HG02870 (cell line): ENCODE results near the gene ASS1.
"Not testable (repeated sequence)": the region's sequence is repeated elsewhere in the genome, so short reads cannot be mapped to it uniquely, and the experiment has no call there.

Experiments
- ATAC-seq: cut with Tn5 transposase; IDR thresholded peaks from one replicate; pipeline ENCODE4 v1.9.1; 2021; ENCODE audit warnings: mild to moderate bottlenecking, moderate library complexity; ENCODE audit not compliant: unreplicated experiment

Gene ASS1

DNA sequence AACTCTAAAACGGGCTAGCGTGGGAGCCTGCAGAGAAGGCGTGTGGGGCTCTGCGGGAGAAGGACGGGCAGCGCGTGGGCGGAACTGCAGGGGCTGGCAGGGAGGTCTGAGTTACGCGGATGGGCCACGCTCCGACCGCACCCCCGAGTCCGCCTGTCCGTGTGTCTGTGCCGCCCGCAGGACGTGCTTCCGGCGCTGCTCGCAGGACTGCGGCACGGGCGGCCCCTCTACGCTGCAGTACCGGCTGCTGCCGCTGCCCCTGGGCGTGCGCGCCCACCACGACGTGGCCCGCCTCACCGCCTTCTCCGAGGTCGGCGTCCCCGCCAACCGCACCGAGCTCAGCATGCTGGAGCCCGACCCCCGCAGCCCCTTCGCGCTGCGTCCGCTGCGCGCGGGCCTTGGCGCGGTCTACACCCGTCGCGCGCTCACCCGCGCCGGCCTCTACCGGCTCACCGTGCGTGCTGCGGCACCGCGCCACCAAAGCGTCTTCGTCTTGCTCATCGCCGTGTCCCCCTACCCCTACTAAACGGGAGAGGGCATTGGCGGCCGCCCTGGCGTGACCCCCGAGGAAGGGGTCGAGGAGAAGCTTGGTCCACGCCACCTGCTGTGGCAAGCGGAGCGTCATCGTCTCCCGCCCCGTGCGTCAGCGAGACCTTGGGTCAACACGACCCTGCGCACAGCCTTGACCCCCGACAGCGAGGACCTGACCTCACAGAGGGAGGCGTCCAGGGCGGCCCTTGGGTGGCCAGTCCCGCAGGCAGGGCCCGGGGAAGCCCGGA, 11.4 kb upstream of the ASS1 start:
- ATAC-seq, result no peak

- ATAC-seq, result no peak
Measured at GRCh38 chr9:130433947-130434262, 10.9 kb upstream of the ASS1 start.

DNA sequence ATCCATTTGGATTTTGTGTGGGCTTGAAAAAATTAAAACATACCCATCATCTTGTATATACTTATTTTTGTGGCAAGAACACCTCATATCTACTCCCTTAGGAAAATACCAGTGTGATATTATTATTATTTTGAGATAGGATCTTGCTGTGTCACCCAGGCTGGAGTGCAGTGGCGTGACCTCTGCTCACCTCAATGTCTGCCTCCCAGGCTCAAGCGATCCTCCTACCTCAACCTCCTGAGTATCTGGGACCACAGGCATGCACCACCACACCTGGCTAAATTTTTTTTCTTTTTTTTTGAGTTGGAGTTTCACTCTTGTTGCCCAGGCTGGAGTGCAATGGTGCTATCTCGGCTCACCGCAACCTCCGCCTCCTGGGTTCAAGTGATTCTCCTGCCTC, 10.1 kb upstream of the ASS1 start:
- ATAC-seq, result not testable (repeated sequence)

DNA sequence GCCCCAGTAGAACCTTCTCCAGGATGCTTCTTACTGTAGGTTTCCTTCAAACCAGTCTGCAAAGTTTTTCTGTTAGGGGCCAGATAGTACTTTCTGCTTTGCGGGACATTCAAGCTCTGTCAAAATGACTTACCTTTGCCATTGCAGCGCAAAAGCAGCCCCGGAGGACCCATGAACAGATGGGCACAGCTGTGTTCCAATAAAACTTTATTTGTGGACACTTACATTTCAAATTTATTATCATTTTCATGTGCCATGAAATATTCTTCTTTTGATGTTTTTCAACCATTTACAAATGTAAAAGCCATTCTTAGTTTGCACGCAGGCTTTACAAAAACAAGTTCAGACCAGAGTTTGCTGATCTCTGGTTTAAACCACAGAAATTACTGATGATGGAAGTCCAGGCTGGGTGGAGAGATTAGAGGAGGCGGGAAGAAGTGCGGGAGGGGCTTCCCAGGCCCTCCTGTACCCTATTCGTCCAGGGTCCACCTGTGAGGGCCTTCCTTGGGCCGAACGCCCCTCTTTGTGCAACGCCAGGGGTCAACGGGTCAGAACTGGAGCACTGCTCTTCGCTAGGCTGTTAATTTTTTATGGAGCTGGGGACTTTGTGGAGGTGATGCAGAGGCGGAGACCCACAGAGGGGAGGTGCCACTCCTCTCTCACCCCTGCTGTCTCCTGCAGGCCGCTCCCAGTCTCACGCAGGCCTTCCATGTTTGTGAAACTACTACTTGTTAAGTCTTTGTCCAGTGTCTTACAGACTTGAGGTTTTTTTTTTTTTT, 7.6 kb upstream of the ASS1 start:
- ATAC-seq, result no peak

GRCh38 chr9:130438382-130438981, 6.3 kb upstream of the ASS1 start:
- ATAC-seq, result no peak

- ATAC-seq, result no peak
Measured at GRCh38 chr9:130441031-130441430, 3.7 kb upstream of the ASS1 start.

DNA sequence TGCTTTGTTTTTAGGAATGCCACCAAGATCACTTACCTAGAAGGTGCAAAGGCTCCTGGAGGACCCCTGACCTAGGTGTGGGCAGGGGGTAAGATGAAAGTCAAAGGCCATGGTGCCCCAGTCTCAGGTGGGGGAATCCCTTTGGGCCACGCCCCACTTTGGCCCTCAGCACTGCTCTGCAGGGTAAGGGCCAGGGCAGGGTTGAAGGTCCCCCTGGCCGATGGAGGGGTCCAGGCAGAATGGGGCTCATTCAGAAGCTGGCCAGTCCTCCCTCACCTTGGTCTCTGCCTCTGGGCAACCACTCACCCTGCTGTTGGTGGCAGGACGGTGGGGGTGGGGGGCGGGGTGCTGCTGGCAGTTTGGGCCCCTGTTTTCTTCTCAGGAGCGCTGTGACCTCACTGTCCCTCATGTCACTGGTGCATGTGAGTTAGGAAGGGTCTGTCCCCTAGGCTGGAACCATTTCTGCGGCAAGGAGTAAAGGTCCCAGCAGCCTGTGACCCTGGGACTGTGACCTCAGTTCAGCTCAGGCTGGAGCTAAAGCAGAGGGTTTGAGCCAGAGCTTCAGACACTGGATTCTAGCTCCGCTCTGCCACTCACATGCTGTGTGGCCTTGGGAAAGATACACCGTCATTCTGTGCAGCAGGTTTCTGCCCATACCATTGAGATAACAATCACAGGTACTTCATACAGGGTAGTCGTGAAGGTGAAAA, 1.9 kb upstream of the ASS1 start:
- ATAC-seq, result no peak

GRCh38 chr9:130443456-130443801, 1.3 kb upstream of the ASS1 start:
- ATAC-seq, result no peak

GRCh38 chr9:130443840-130444492, 795 bp upstream of the ASS1 start:
- ATAC-seq, result no peak

- ATAC-seq, result no peak
Measured at GRCh38 chr9:130445268-130445983, 665 bp downstream of the ASS1 start.

DNA sequence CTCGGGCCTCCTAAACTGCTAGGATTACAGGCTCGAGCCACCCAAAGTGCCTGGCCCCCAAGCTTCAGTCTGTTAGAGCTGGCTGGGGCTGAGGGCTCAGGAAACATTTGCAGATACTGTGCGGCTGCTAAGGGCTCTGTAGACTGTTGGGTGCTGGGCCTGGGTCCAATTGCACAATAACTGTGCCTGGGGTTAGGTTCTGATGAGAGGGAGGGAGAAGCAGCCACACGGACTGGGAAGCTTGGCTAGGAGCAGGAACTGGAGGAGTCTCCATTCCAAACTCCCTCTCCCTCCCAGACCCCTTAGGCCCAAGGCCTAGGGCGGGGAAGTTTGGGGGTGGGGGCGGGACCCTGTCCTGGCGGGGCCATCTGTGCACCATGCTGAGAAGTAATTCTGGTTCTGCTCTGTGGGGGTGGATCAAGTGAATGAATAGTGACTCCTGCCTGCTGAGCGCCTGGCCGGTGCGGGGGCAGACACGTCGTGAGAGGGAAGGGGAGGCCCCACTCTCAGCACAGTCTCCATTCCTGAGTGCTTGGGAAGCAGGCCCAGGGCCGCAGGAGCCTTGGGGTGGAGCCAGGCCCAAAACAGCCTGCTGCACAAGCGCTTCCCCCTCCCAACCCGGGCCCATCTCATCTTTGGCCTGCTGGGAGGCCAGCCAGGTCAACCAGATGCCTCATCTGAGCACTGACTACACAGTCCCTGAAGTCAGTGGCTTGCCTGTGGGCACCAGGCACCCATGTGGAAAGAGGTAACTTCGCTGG, 1.5 kb downstream of the ASS1 start:
- no peak for ATAC-seq

DNA sequence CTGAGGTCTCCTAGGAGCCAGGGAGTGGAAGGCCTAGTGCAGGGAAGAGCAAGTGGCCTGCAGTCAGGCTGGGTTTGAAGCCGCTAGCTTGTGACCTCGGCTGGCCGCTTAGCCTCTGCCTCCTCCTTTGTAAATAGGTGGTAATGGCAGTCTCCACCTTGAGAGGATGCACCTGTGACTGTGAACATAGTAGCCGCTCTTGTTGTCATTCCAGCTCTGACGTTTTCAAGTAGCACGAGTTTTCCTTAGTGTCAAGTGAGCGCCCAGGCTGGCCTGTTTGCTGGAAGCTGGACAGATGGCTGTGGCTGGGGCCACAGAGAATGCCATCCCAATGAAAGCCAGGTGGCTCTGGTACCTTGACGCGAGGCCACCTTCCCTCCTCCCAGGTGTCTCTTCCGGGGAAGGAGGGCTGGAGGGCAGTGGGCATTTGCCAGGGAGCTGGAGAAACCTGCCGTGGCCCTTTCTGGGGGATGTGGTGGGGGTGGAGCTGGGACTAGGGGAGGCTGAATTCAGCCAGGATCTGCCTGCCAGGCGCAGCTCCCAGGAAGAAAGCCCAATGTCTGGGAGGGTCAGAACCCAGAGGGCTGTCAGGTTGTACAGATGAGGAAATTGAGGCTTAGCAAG, 2.5 kb downstream of the ASS1 start:
- no peak for ATAC-seq

DNA sequence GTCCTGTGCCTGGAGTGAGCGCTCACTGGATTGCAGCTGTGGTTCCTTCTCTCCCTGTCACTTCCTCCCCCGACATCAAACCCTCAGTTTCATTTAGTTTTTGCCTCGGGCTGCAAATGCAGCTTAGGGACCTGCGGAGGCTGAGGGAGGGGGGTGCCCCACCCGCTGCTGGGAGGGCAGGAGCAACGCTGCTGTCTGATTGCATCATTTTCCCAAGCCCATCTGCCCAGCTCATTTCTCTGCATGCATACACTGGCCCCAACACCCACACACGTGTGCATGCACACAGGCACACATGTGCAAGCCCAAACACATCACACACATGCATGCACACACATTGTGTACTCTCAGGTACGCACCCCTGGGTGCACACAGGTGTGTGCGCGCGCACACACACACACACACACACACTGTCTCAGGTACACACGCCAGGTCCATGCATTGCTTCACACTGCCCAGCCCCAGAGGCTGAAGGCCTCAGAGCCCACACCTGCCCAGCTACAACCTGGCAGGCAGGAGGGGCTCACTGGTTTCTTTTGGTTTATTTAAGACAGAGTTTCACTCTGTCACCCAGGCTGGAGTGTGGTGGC, 3.4 kb downstream of the ASS1 start:
- ATAC-seq, result no peak

GRCh38 chr9:130448771-130449603, 4.2 kb downstream of the ASS1 start:
- ATAC-seq, result no peak

DNA sequence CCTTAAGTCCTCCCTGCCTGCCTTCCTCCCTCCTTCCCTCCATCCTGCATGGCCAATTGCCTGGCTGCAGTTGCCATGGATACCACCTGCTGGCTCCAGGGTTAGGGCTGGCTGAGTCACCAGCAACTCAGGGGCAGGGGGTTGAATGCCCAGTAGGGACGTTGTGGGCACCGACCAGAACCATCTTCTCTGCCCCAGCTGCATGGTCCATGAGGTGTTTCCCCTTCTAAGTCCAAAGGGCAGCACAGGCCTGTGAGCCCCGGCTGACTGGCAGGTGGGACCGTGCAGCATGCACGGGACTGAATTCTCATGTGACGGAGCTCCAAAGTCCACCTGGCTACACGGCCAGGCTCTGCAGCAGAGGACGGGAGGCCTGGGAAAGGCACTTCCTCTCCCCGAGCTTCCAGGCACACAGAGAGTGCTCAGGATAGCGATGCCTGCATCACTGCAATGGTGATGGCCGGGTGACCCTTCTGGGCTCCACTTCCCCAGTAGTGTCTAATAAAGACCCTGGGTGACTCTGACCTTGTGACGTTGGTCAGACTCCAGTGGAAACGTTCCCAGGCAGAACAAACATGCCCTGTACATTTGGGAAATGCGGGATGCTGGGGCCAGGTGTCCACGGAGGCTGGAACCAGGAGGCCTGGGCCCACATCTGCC, 5.7 kb downstream of the ASS1 start:
- no peak for ATAC-seq

DNA sequence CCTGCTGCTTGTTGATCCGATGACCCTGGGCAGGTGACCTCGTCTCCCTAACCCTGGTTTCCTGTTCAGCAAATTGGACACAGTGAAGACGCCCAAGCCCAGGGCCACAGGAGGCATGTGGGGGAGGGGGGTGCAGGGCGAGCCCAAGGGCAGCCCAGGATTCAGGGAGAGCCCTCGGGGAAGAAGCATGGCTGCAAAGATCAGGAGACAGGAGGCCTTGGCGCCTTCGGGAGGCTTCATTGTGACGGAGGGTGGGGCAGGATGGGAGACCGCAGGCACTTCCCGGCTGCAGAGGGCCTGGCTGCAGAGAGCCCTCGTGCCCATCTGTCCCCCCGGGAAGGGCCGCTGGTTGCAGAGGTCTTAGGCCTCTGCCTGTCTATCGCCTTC, 6.2 kb downstream of the ASS1 start:
- ATAC-seq, result no peak
